Caco-2 (cell line): Measurements from ENCODE around the gene CHRNB2. TPM values are rescaled to one million over a fixed set of nuclear protein-coding genes. Genes with fewer than 3 reads are reported as not detected.

ENCODE experiments used
- BruUV-seq: library from RNA; stranded (reverse); fragments of 400-500 nt; replicated peaks from 2 replicates; lab custom pipeline; 2021; lab: Mats Ljungman, UMichigan
- CTCF ChIA-PET: fragments of 300-600 bp; sonication (Branson Sonifier 250); formaldehyde crosslinking; loops from one replicate; lab custom pipeline; 2022; ENCODE audit warnings: antibody characterized with exemption; lab: Charles Lee
- POLR2A ChIA-PET: fragments of 300-600 bp; sonication (Branson Sonifier 250); formaldehyde crosslinking; loops from one replicate; lab custom pipeline; 2022; ENCODE audit warnings: antibody characterized with exemption; lab: Charles Lee
- DNase-seq, 2 experiments: peaks; one replicate each; pipeline versions ENCODE4 v3.0.0 to v3.0.0-alpha.2; 2020 to 2022
- H3K27me3 ChIP-seq: replicated peaks from 2 replicates; pipeline ENCODE4 v1.6.0; 2011; ENCODE audit warnings: low read length; ENCODE audit not compliant: control insufficient read depth, insufficient read depth
- H3K36me3 ChIP-seq: 2 replicates; pipeline ENCODE4 v1.5.1; 2011; ENCODE audit warnings: low read length; ENCODE audit not compliant: control insufficient read depth, insufficient read depth
- H3K4me1 ChIP-seq: fragments of 250-450 bp; sonication (Bioruptor Pico); 2 replicates; pipeline ENCODE4 v1.5.1; 2020; ENCODE audit warnings: mild to moderate bottlenecking
- H3K4me3 ChIP-seq: 2 replicates; pipeline ENCODE4 v1.5.1; 2011; ENCODE audit warnings: low read depth, mild to moderate bottlenecking, control low read depth, low read length
- H3K9me3 ChIP-seq: fragments of 250-450 bp; sonication (Bioruptor Pico); 2 replicates; pipeline ENCODE4 v1.5.1; 2020; ENCODE audit warnings: mild to moderate bottlenecking, moderate library complexity
- H3K27ac Mint-ChIP-seq: one replicate; pipeline ENCODE4 v1.8.0; 2022; ENCODE audit warnings: mixed read lengths; ENCODE audit not compliant: unreplicated experiment
- H3K27me3 Mint-ChIP-seq: one replicate; pipeline ENCODE4 v1.8.0; 2022; ENCODE audit warnings: mixed read lengths; ENCODE audit not compliant: insufficient read depth, unreplicated experiment
- H3K36me3 Mint-ChIP-seq: one replicate; pipeline ENCODE4 v1.8.0; 2022; ENCODE audit warnings: mild to moderate bottlenecking, mixed read lengths; ENCODE audit not compliant: insufficient read depth, unreplicated experiment
- H3K4me1 Mint-ChIP-seq: one replicate; pipeline ENCODE4 v1.8.0; 2022; ENCODE audit warnings: low read depth, mixed read lengths; ENCODE audit not compliant: unreplicated experiment
- H3K4me3 Mint-ChIP-seq: one replicate; pipeline ENCODE4 v1.8.0; 2022; ENCODE audit warnings: mild to moderate bottlenecking, moderate library complexity, mixed read lengths; ENCODE audit not compliant: unreplicated experiment
- H3K9me3 Mint-ChIP-seq: one replicate; pipeline ENCODE4 v1.8.0; 2022; ENCODE audit warnings: mixed read lengths; ENCODE audit not compliant: unreplicated experiment
- CTCF ChIP-seq, 2 experiments: fragments of 200-600 bp in 1 of 2; IDR thresholded peaks; 1 replicate in 1 of 2; 2 replicates in 1 of 2; pipeline versions ENCODE4 v1.5.1 to v1.8.0; 2011 to 2022; ENCODE audit warnings: antibody characterized with exemption in 1 of 2, control low read depth in 1 of 2, inconsistent platforms in 1 of 2, low read depth in 1 of 2, low read length in 1 of 2, mild to moderate bottlenecking in 1 of 2, moderate library complexity in 1 of 2; ENCODE audit not compliant: insufficient read depth in 1 of 2, severe bottlenecking in 1 of 2, unreplicated experiment in 1 of 2
- intact Hi-C: fragments of 100-400 bp; cut with micrococcal nuclease; formaldehyde crosslinking; loops from one replicate; pipeline ENCODE4 v1.10.0; 2022; ENCODE audit not compliant: unreplicated experiment
- total RNA-seq: library from RNA; stranded (reverse); gene quantifications from 2 replicates; pipeline ENCODE4 v1.2.3, GENCODE V29; 2022

The CHRNB2 gene
- total RNA-seq, 1 experiment from 2014 or later = 0.09 TPM

- DNase-seq = no peak
- Mint-ChIP-seq H3K36me3 (peaks cover 65% of the 10 kb centered on the region), H3K4me1 (peaks cover 12% of the 10 kb centered on the region), H3K27ac (no peak overlapping the region), H3K4me3 (no peak overlapping the region), H3K9me3 (no peaks in the 10 kb centered on the region), H3K27me3 (no peaks in the 10 kb centered on the region)
- H3K4me3 ChIP-seq = no peak overlapping the region
- ChIA-PET CTCF (interaction anchor here (2.6 kb wide), 1 partner anchor 18 kb away, joined by 9 read pairs; no protein-coding TSS in a partner anchor), POLR2A (no interaction called here)
- 0 out of 2 replicates have a peak, but pooled peaks cover 1% of the 10 kb centered on the region for H3K36me3 ChIP-seq
- intact Hi-C loops = no loop called here
- H3K4me1 ChIP-seq = no peaks in the 10 kb centered on the region
- no peaks in the 10 kb centered on the region for H3K27me3 ChIP-seq
- no TSS peak for BruUV-seq
- H3K9me3 ChIP-seq = no peaks in the 10 kb centered on the region
- TF ChIP-seq CTCF (IDR thresholded peaks at IDR 0.05; ENCODE audit: insufficient read depth in 1 of 2, low read depth in 1 of 2, low read length in 1 of 2, severe bottlenecking in 1 of 2, unreplicated experiment in 1 of 2) = no peak
These were observed 10.5 kb downstream of the CHRNB2 start for GRCh38 chr1:154578058-154578418.

- H3K36me3 ChIP-seq = peaks cover 1% of the 10 kb centered on the region; the same call in 1 of the 2 replicates
- intact Hi-C loops = no loop called here
- peak overlapping the region; percentile 15 for H3K27ac Mint-ChIP-seq
These were observed 11.8 kb downstream of the CHRNB2 start for GRCh38 chr1:154579374-154579773.

GRCh38 chr1:154581766-154582165, 14.2 kb downstream of the CHRNB2 start:
- peaks cover 2% of the 10 kb centered on the region; the same call in 1 of the 2 replicates for H3K36me3 ChIP-seq
- intact Hi-C loops = no loop called here

More at GRCh38 chr1:154579374-154579773, 11.8 kb downstream of the CHRNB2 start:
- Mint-ChIP-seq H3K36me3 (peaks cover 73% of the 10 kb centered on the region), H3K9me3 (no peaks in the 10 kb centered on the region), H3K4me3 (no peak overlapping the region), H3K4me1 (peaks cover 10% of the 10 kb centered on the region), H3K27me3 (no peaks in the 10 kb centered on the region)
- no TSS peak for BruUV-seq
- Histone ChIP-seq H3K9me3 (no peaks in the 10 kb centered on the region), H3K4me1 (no peaks in the 10 kb centered on the region), H3K27me3 (no peaks in the 10 kb centered on the region), H3K4me3 (no peak overlapping the region)
- no peak for DNase-seq
- no peak for TF ChIP-seq CTCF (IDR thresholded peaks at IDR 0.05; ENCODE audit: insufficient read depth in 1 of 2, low read depth in 1 of 2, low read length in 1 of 2, severe bottlenecking in 1 of 2, unreplicated experiment in 1 of 2)
- ChIA-PET CTCF (no interaction called here), POLR2A (no interaction called here)

More at GRCh38 chr1:154581766-154582165, 14.2 kb downstream of the CHRNB2 start:
- Histone ChIP-seq H3K4me1 (no peaks in the 10 kb centered on the region), H3K9me3 (no peaks in the 10 kb centered on the region), H3K4me3 (no peak overlapping the region), H3K27me3 (no peaks in the 10 kb centered on the region)
- H3K4me3 Mint-ChIP-seq = no peak overlapping the region
- BruUV-seq = no TSS peak
- POLR2A ChIA-PET = no interaction called here
- no peak for DNase-seq
- no peaks in the 10 kb centered on the region for H3K4me1 Mint-ChIP-seq
- no peak for TF ChIP-seq CTCF (IDR thresholded peaks at IDR 0.05; ENCODE audit: insufficient read depth in 1 of 2, low read depth in 1 of 2, low read length in 1 of 2, severe bottlenecking in 1 of 2, unreplicated experiment in 1 of 2)
- CTCF ChIA-PET = no interaction called here
- H3K27me3 Mint-ChIP-seq = no peaks in the 10 kb centered on the region
- H3K27ac Mint-ChIP-seq = no peak overlapping the region
- H3K9me3 Mint-ChIP-seq = no peaks in the 10 kb centered on the region
- peaks cover 80% of the 10 kb centered on the region for H3K36me3 Mint-ChIP-seq
